OCI-LY3 (cell line): ENCODE data around the gene FAM177A1.

Source experiments
- H2AFZ ChIP-seq: fragments of 200-600, 300-600 bp; shearing (Covaris generic); 2 replicates; pipeline ENCODE4 v1.6.0; 2014; ENCODE audit warnings: antibody characterized with exemption, low read depth, low read length
- H3K27ac ChIP-seq: fragments of 200-600, 300-600 bp; sonication (generic); 2 replicates; pipeline ENCODE4 v1.5.1; 2014; ENCODE audit warnings: mild to moderate bottlenecking, low read length, moderate library complexity, mixed read lengths
- H3K27me3 ChIP-seq: fragments of 200-600, 300-600 bp; sonication (generic); 2 replicates; pipeline ENCODE4 v1.6.1; 2014; ENCODE audit warnings: low read depth, low read length, mixed read lengths
- H3K36me3 ChIP-seq: fragments of 200-600, 300-600 bp; sonication (generic); replicated peaks from 2 replicates; pipeline ENCODE3; 2014; ENCODE audit warnings: low read depth, low read length, mixed read lengths
- H3K4me1 ChIP-seq: fragments of 300-600, 200-600 bp; sonication (generic); 2 replicates; pipeline ENCODE4 v1.6.1; 2014; ENCODE audit warnings: low read length, mixed read lengths
- H3K4me2 ChIP-seq: fragments of 200-600, 300-600 bp; sonication (generic); 2 replicates; pipeline ENCODE4 v1.6.1; 2014; ENCODE audit warnings: low read length, mixed read lengths
- H3K4me3 ChIP-seq: fragments of 300-600, 200-600 bp; sonication (generic); 2 replicates; pipeline ENCODE4 v1.5.1; 2014; ENCODE audit warnings: antibody characterized with exemption, mild to moderate bottlenecking, low read length, moderate library complexity
- H3K79me2 ChIP-seq: fragments of 300-600, 200-600 bp; shearing (Covaris generic); 2 replicates; pipeline ENCODE4 v1.6.1; 2014; ENCODE audit warnings: mild to moderate bottlenecking, low read length, mixed read lengths
- H3K9ac ChIP-seq: fragments of 300-600, 200-600 bp; shearing (Covaris generic); 2 replicates; pipeline ENCODE4 v1.6.0; 2014; ENCODE audit warnings: mild to moderate bottlenecking, low read length, moderate library complexity
- H3K9me3 ChIP-seq: fragments of 200-600, 300-600 bp; shearing (Covaris generic); 2 replicates; pipeline ENCODE4 v1.6.1; 2014; ENCODE audit warnings: low read length, mixed read lengths; ENCODE audit not compliant: insufficient read depth
- H4K20me1 ChIP-seq: fragments of 200-600, 300-600 bp; sonication (generic); 2 replicates; pipeline ENCODE4 v1.6.1; 2016; ENCODE audit warnings: low read length, mixed read lengths; ENCODE audit not compliant: insufficient read depth
- CTCF ChIP-seq: fragments of 200-600, 300-600 bp; sonication (generic); IDR thresholded peaks from 2 replicates; pipeline ENCODE4 v1.5.1; 2014; ENCODE audit warnings: antibody characterized with exemption, low read length, low read depth
- EZH2phosphoT487 ChIP-seq: fragments of 200-600 bp; shearing (Covaris generic); IDR thresholded peaks from 2 replicates; pipeline ENCODE4 v1.6.1; 2018; ENCODE audit warnings: antibody characterized with exemption, mixed run types, low read depth

FAM177A1 gene

GRCh38 chr14:35046048-35046750 is at the start of gene FAM177A1:
Gene FAM177A1 (plus strand): TSS chr14:35046272. CDS start chr14:35046464, 192 bp downstream.
- H3K4me1 ChIP-seq = peaks cover 9% of the 10 kb centered on the region
- peak within 1 kb of the TSS; percentile 81 for H3K9ac ChIP-seq
- H3K9me3 ChIP-seq = no peaks in the 10 kb centered on the region
- H3K79me2 ChIP-seq = peaks cover 6% of the 10 kb centered on the region; the same call in 1 of the 2 replicates
- peak within 1 kb of the TSS; percentile 91 for H3K4me3 ChIP-seq
- no peaks in the 10 kb centered on the region for H3K27me3 ChIP-seq
- H3K36me3 ChIP-seq = no peaks in the 10 kb centered on the region
- TF ChIP-seq EZH2phosphoT487 (no peak), CTCF (no peak)
- H3K4me2 ChIP-seq = peak within 1 kb of the TSS; percentile 78
- peak within 1 kb of the TSS; percentile 75 for H3K27ac ChIP-seq
- no peaks in the 10 kb centered on the region for H4K20me1 ChIP-seq
- H2AFZ ChIP-seq = peak within 1 kb of the TSS; percentile 95

- H3K79me2 ChIP-seq = peaks cover 20% of the 10 kb centered on the region
These were observed 48.3 kb upstream of the FAM177A1 start for GRCh38 chr14:34997762-34998161.

GRCh38 chr14:34999500-34999899 is 46.6 kb upstream of the FAM177A1 start:
- H3K27me3 ChIP-seq = no peaks in the 10 kb centered on the region
- no peak overlapping the region for H3K27ac ChIP-seq
- no peak overlapping the region for H3K4me3 ChIP-seq
- H3K36me3 ChIP-seq = peaks cover 9% of the 10 kb centered on the region
- no peak overlapping the region for H3K9ac ChIP-seq
- peaks cover 7% of the 10 kb centered on the region for H3K4me1 ChIP-seq
- no peak overlapping the region for H2AFZ ChIP-seq
- H3K79me2 ChIP-seq = peaks cover 10% of the 10 kb centered on the region
- H4K20me1 ChIP-seq = peaks cover 4% of the 10 kb centered on the region; the same call in 1 of the 2 replicates
- no peak overlapping the region for H3K4me2 ChIP-seq
- TF ChIP-seq EZH2phosphoT487 (no peak), CTCF (no peak)
- H3K9me3 ChIP-seq = no peaks in the 10 kb centered on the region

More at GRCh38 chr14:34997762-34998161, 48.3 kb upstream of the FAM177A1 start:
- H3K4me1 ChIP-seq = peaks cover 8% of the 10 kb centered on the region
- H3K36me3 ChIP-seq = peaks cover 9% of the 10 kb centered on the region
- no peaks in the 10 kb centered on the region for H3K9me3 ChIP-seq
- no peaks in the 10 kb centered on the region for H3K27me3 ChIP-seq
- no peak overlapping the region for H3K4me2 ChIP-seq
- no peak overlapping the region for H3K4me3 ChIP-seq
- TF ChIP-seq CTCF (no peak), EZH2phosphoT487 (no peak)
- H3K9ac ChIP-seq = no peak overlapping the region
- no peak overlapping the region for H2AFZ ChIP-seq
- H4K20me1 ChIP-seq = peaks cover 7% of the 10 kb centered on the region; the same call in 1 of the 2 replicates
- no peak overlapping the region for H3K27ac ChIP-seq

- TF ChIP-seq CTCF (no peak), EZH2phosphoT487 (no peak)
- Histone ChIP-seq H3K9ac (no peak overlapping the region), H3K36me3 (peaks cover 9% of the 10 kb centered on the region), H3K4me1 (no peaks in the 10 kb centered on the region), H4K20me1 (no peaks in the 10 kb centered on the region), H3K27me3 (no peaks in the 10 kb centered on the region), H3K9me3 (no peaks in the 10 kb centered on the region), H3K27ac (no peak overlapping the region), H2AFZ (no peak overlapping the region), H3K4me2 (no peak overlapping the region), H3K4me3 (no peak overlapping the region), H3K79me2 (no peaks in the 10 kb centered on the region)
These were observed 44.5 kb upstream of the FAM177A1 start for GRCh38 chr14:35001621-35002020.
